Common myeloid progenitor, CD34-positive (primary cell): ENCODE measurements around the gene AMBRA1.

Experiments
- CTCF ChIA-PET: fragments of 350-600 bp; sonication (Branson Sonifier 250); formaldehyde crosslinking; loops from one replicate; lab custom pipeline; 2021; ENCODE audit warnings: antibody characterized with exemption; lab: Charles Lee
- POLR2A ChIA-PET: fragments of 350-600 bp; sonication (Branson Sonifier 250); formaldehyde crosslinking; loops from one replicate; lab custom pipeline; 2021; ENCODE audit warnings: antibody characterized with exemption; lab: Charles Lee
- DNase-seq, 3 donors: peaks; one replicate each; pipeline versions ENCODE4 v3.0.0 to v3.0.0-alpha.2; 2013
- H3K27ac ChIP-seq, 2 experiments: 1 replicate in 1 of 2; 2 replicates in 1 of 2; pipeline ENCODE4 v1.7.0; 2013; ENCODE audit warnings: inconsistent platforms in 2 of 2, low read length in 2 of 2, mild to moderate bottlenecking in 2 of 2, low read depth in 1 of 2, moderate library complexity in 1 of 2; ENCODE audit not compliant: severe bottlenecking in 2 of 2, insufficient read depth in 1 of 2, poor library complexity in 1 of 2
- H3K27me3 ChIP-seq, 5 experiments: replicated peaks in 2 of 5; 1 replicate in 3 of 5; 2 replicates in 2 of 5; pipeline versions ENCODE4 v1.6.1 to v1.7.0; 2013; ENCODE audit warnings: low read length in 4 of 5, mild to moderate bottlenecking in 2 of 5, moderate library complexity in 2 of 5, inconsistent platforms in 1 of 5; ENCODE audit not compliant: insufficient read depth in 5 of 5, control insufficient read depth in 4 of 5
- H3K36me3 ChIP-seq, 4 experiments: 1 replicate in 2 of 4; 2 replicates in 2 of 4; pipeline versions ENCODE4 v1.6.1 to v1.7.0; 2013; ENCODE audit warnings: low read length in 3 of 4, control low read depth in 1 of 4, mild to moderate bottlenecking in 1 of 4; ENCODE audit not compliant: control insufficient read depth in 4 of 4, insufficient read depth in 4 of 4
- H3K4me1 ChIP-seq, 4 experiments: 1 replicate in 3 of 4; 2 replicates in 1 of 4; pipeline versions ENCODE4 v1.6.1 to v1.7.1; 2013; ENCODE audit warnings: low read length in 3 of 4, mild to moderate bottlenecking in 3 of 4, control low read depth in 1 of 4, inconsistent platforms in 1 of 4, moderate library complexity in 1 of 4; ENCODE audit not compliant: control insufficient read depth in 4 of 4, insufficient read depth in 4 of 4; ENCODE audit errors: control extremely low read depth in 1 of 4
- H3K4me3 ChIP-seq, 7 experiments: 1 replicate in 4 of 7; 2 replicates in 3 of 7; pipeline versions ENCODE4 v1.5.1 to v1.7.0; 2013; ENCODE audit warnings: mild to moderate bottlenecking in 7 of 7, low read length in 6 of 7, moderate library complexity in 6 of 7, inconsistent platforms in 2 of 7, low read depth in 2 of 7, control low read depth in 1 of 7; ENCODE audit not compliant: insufficient read depth in 4 of 7, control insufficient read depth in 1 of 7; ENCODE audit errors: extremely low read depth in 1 of 7
- H3K9me3 ChIP-seq, 5 experiments: 1 replicate in 4 of 5; 2 replicates in 1 of 5; pipeline versions ENCODE4 v1.6.1 to v1.7.1; 2013; ENCODE audit warnings: low read length in 4 of 5, mild to moderate bottlenecking in 2 of 5, inconsistent platforms in 1 of 5, low read depth in 1 of 5, moderate library complexity in 1 of 5; ENCODE audit not compliant: control insufficient read depth in 4 of 5, insufficient read depth in 2 of 5; ENCODE audit errors: control extremely low read depth in 1 of 5
- WGBS: methylation state at CpG from one replicate; pipeline ENCODE4 v1.1.5; 2013; ENCODE audit not compliant: insufficient coverage; 5-methylcytosine and 5-hydroxymethylcytosine counted together

AMBRA1 gene

DNA sequence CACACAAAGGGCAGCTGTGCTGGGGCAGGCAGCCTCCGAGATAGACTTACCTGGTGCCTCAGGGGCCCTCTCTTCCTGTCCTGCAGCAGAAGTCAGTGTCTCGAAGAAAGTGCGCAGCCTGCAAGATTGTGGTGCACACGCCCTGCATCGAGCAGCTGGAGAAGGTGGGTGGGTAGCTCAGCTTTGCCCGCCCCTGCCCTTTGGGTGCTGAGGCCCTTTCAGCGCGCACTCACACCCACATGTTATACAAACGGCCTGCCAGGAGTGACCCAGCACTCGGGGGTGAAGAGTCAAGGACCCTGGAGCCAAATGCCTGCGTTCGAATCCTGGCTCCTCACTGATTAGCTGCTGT lies 225.9 kb downstream of the AMBRA1 start:
- Histone ChIP-seq H3K4me1 (peaks cover 0 to 36% (median 27%) of the 10 kb centered on the region in 4 experiments), H3K9me3 (no peaks in the 10 kb centered on the region), H3K36me3 (peaks cover 15 to 87% (median 56%) of the 10 kb centered on the region in 4 experiments), H3K4me3 (no peak overlapping the region), H3K27ac (no peak overlapping the region), H3K27me3 (no peaks in the 10 kb centered on the region)
- 83% methylated on average over 11 of the region's 12 CpGs for WGBS
- ChIA-PET CTCF (interaction anchor here (0.8 to 42.2 kb wide), 6 partner anchors 6 to 164 kb away, joined by 3 to 1037 read pairs (median 8); partner anchors contain the start of genes DGKZ and MDK), POLR2A (interaction anchor here (1.3 to 1.5 kb wide), 2 partner anchors 9 to 11 kb away, joined by 3 to 4 read pairs; no protein-coding TSS in a partner anchor)
- no peak for DNase-seq

DNA sequence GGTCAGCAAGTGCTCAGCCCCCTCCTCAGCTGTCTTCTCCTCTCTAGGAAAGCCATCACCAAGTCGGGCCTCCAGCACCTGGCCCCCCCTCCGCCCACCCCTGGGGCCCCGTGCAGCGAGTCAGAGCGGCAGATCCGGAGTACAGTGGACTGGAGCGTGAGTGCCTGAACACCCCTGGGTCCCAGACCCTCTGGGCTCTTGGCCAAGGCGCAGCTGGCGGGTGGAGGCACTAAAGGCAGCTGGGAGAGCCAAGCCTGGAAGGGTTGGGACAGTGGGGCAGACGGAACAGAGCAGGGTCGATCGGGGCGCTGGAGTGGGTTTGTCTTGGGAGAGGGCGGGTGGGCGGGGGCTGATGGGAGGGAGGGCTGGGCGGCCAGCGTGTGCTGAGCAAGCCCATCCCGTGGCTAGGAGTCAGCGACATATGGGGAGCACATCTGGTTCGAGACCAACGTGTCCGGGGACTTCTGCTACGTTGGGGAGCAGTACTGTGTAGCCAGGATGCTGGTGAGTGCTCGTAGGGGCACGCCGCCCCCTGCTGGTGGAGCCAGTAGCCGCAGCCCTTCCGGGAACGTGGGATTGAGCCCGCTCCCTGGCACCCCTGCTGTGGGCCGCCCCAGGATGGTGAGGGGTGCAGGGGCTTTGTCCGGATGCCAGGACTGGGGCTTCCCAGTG lies 226.4 kb downstream of the AMBRA1 start:
- POLR2A ChIA-PET: interaction anchor here (1.5 kb wide), 1 partner anchor 11 kb away, joined by 3 read pairs; no protein-coding TSS in a partner anchor
- no peaks in the 10 kb centered on the region for H3K9me3 ChIP-seq
- no peak overlapping the region for H3K4me3 ChIP-seq
- no peak overlapping the region for H3K27ac ChIP-seq
- no peaks in the 10 kb centered on the region for H3K27me3 ChIP-seq
- 26% methylated on average over 23 of the region's 32 CpGs for WGBS
- DNase-seq: peak; percentile 60 to 77 (median 75)
- CTCF ChIA-PET: interaction anchor here (0.7 to 42.2 kb wide), 8 partner anchors 6 to 164 kb away, joined by 3 to 1037 read pairs (median 3); partner anchors contain the start of genes DGKZ and MDK
- H3K4me1 ChIP-seq: peaks cover 0 to 41% (median 32%) of the 10 kb centered on the region in 4 experiments
- H3K36me3 ChIP-seq: peaks cover 14 to 87% (median 52%) of the 10 kb centered on the region in 4 experiments

DNA sequence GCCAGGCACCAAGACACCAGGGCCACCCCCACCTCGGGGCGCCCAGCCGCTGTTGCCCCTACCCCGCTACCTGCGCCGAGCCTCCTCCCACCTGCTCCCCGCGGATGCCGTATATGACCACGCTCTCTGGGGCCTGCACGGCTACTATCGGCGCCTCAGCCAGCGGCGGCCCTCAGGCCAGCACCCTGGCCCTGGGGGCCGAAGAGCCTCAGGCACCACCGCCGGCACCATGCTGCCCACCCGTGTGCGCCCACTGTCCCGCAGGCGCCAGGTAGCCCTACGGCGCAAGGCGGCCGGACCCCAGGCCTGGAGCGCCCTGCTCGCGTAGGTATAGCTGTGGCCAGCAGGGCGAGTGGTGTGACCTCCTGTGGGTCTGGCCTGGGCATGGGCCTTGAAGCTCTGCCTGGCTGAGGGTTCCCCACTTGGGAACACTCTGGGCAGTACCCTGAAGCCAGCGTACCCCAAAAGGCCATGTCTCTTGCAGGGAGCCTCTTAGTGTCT lies 227.1 kb downstream of the AMBRA1 start:
- peaks cover 0 to 48% (median 39%) of the 10 kb centered on the region in 4 experiments for H3K4me1 ChIP-seq
- H3K4me3 ChIP-seq: no peak overlapping the region
- WGBS: 98% methylated on average over 28 of the region's 31 CpGs
- ChIA-PET CTCF (interaction anchor here (0.7 to 42.2 kb wide), 6 partner anchors 5 to 128 kb away, joined by 3 to 1037 read pairs (median 10); partner anchors contain the start of genes DGKZ and MDK), POLR2A (interaction anchor here (1.5 kb wide), 1 partner anchor 10 kb away, joined by 3 read pairs; no protein-coding TSS in a partner anchor)
- no peaks in the 10 kb centered on the region for H3K9me3 ChIP-seq
- DNase-seq: peak in 1 of 3 donors; percentile 39
- peaks cover 9 to 82% (median 47%) of the 10 kb centered on the region in 4 experiments for H3K36me3 ChIP-seq
- H3K27ac ChIP-seq: no peak overlapping the region
- H3K27me3 ChIP-seq: no peaks in the 10 kb centered on the region

DNA sequence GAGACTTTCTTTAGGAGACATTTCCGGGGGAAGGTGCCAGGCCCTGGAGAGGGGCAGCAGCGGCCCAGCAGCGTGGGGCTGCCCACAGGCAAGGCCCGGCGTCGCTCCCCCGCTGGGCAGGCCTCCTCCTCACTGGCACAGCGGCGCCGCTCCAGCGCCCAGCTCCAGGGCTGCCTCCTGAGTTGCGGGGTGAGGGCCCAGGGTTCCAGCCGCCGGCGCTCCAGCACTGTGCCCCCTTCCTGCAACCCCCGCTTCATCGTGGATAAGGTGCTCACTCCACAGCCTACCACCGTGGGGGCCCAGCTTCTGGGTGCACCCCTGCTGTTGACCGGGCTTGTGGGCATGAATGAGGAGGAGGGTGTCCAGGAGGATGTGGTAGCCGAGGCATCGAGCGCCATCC lies 227.6 kb downstream of the AMBRA1 start:
- 96% methylated on average over 12 of the region's 22 CpGs for WGBS
- no peak for DNase-seq
- ChIA-PET CTCF (interaction anchor here (1.4 to 42.2 kb wide), 5 partner anchors 4 to 127 kb away, joined by 4 to 1037 read pairs (median 9); partner anchors contain the start of genes DGKZ and MDK), POLR2A (interaction anchor here (0.9 kb wide), 1 partner anchor 19 kb away, joined by 3 read pairs; the partner anchor contains the start of gene DGKZ)
- H3K4me3 ChIP-seq: no peak overlapping the region
- H3K4me1 ChIP-seq: peaks cover 0 to 52% (median 43%) of the 10 kb centered on the region in 4 experiments
- H3K27ac ChIP-seq: no peak overlapping the region
- no peaks in the 10 kb centered on the region for H3K9me3 ChIP-seq
- no peaks in the 10 kb centered on the region for H3K27me3 ChIP-seq
- H3K36me3 ChIP-seq: peaks cover 5 to 78% (median 44%) of the 10 kb centered on the region in 4 experiments

DNA sequence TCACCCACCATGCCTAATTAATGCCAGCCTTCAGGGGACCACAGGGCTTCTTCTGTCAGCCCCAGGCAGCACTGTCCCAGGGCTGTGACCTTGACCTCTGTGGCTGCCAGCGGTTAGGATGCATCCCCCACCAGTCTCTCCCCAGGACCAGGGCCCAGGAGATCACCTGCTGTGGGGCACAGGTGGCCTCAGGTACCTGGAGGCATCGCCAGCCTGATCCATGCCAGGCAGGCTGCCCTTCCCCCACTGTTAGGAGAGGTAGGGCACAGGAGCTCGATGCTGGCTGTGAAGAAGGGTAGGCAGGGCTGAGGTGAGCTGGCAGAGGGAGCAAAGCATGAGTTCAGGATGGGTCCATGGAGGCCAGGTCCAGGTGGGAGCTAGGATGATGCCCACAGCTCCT lies 229.0 kb downstream of the AMBRA1 start:
- peaks cover 3 to 65% (median 38%) of the 10 kb centered on the region in 4 experiments for H3K36me3 ChIP-seq
- H3K4me3 ChIP-seq: no peak overlapping the region
- WGBS: 100% methylated on average over 1 of the region's 3 CpGs
- CTCF ChIA-PET: interaction anchor here (1.0 to 42.2 kb wide), 9 partner anchors 3 to 126 kb away, joined by 3 to 1037 read pairs (median 6); partner anchors contain the start of genes DGKZ and MDK
- no peaks in the 10 kb centered on the region for H3K9me3 ChIP-seq
- H3K27me3 ChIP-seq: no peaks in the 10 kb centered on the region
- peak overlapping the region in 1 of 2 experiments; percentile 29 for H3K27ac ChIP-seq
- peaks cover 2 to 61% (median 53%) of the 10 kb centered on the region in 4 experiments for H3K4me1 ChIP-seq
- POLR2A ChIA-PET: interaction anchor here (1.1 kb wide), 1 partner anchor 11 kb away, joined by 4 read pairs; no protein-coding TSS in a partner anchor
- no peak for DNase-seq

DNA sequence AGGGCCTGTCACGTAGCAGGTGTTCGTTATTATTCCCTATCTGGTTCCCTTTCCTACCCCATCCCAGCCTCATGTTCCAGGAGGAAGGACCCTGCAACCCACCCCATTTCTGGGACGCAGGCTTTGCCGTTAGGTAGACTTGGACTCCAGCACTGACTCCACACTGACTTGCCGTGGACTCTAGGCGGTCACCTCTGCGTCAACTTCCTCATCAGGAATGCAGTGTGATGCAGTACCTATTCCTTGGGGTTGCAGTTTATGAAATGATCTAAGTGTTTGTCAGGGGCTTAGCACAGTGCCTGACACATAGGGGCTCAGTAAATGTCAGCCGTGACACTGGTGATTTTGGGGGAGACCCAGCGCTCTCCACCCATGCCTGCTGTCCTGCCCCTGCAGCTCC lies 229.8 kb downstream of the AMBRA1 start:
- Histone ChIP-seq H3K4me3 (no peak overlapping the region), H3K27ac (peak overlapping the region in 1 of 2 experiments; percentile 94), H3K36me3 (peaks cover 3 to 57% (median 31%) of the 10 kb centered on the region in 4 experiments), H3K9me3 (no peaks in the 10 kb centered on the region), H3K4me1 (peaks cover 2 to 61% (median 53%) of the 10 kb centered on the region in 4 experiments), H3K27me3 (no peaks in the 10 kb centered on the region)
- WGBS: 86% methylated on average over 7 of the region's 9 CpGs
- DNase-seq: no peak
- CTCF ChIA-PET: interaction anchor here (1.7 to 42.2 kb wide), 4 partner anchors 2 to 124 kb away, joined by 3 to 1037 read pairs (median 522); partner anchors contain the start of genes DGKZ and MDK
- POLR2A ChIA-PET: interaction anchor here (1.1 kb wide), 1 partner anchor 10 kb away, joined by 4 read pairs; no protein-coding TSS in a partner anchor
